ENCODE measurements around the gene TRPM8.

The TRPM8 gene

GRCh38 chr2:234058881-234059280 lies 141.7 kb downstream of the TRPM8 start:
- H3K4me3 ChIP-seq (replicated peaks; ENCODE audit: insufficient read depth, low read length) = no peak overlapping the region
- no peak for DNase-seq (ENCODE audit: low read depth in 1 of 2, low spot score in 1 of 2)
- no peak for TF ChIP-seq SPI1 (IDR thresholded peaks at IDR 0.05; ENCODE audit: borderline replicate concordance, low read depth)
- TF ChIP-seq CTCF (IDR thresholded peaks at IDR 0.05; ENCODE audit: insufficient read depth, low read length) = no peak
- TF ChIP-seq GABPA (IDR thresholded peaks at IDR 0.05; ENCODE audit: low read depth) = no peak
- no peak for TF ChIP-seq REST (IDR thresholded peaks at IDR 0.05; ENCODE audit: insufficient replicate concordance, low read depth)
- TF ChIP-seq POLR2AphosphoS5 (IDR thresholded peaks at IDR 0.05; ENCODE audit: low read depth) = no peak
- H3K27ac ChIP-seq (replicated peaks) = no peak overlapping the region
- no peaks in the 10 kb centered on the region for H3K27me3 ChIP-seq (ENCODE audit: insufficient read depth, poor library complexity, severe bottlenecking)

DNA sequence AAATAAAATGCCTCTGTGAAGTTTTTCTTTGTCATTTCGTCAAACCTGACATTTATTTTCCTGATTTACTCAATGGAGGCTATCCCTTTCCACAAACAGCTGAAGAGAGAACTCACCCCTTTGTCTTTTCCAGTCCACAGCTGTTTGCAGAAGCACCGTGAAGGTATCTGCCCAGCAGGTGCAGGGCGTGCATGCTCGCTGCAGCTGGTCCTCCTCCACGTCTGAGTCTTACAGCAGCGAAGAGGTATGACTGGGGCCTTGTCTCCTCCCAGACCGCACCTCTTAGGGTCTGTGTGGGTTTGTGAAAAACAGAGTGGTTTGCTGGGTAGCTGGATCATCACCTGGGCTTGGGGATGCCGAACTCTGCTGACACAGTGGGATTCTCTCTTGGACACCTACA lies 143.1 kb downstream of the TRPM8 start:
- TF ChIP-seq GABPA (IDR thresholded peaks at IDR 0.05; ENCODE audit: low read depth) (no peak), SPI1 (IDR thresholded peaks at IDR 0.05; ENCODE audit: borderline replicate concordance, low read depth) (no peak), REST (IDR thresholded peaks at IDR 0.05; ENCODE audit: insufficient replicate concordance, low read depth) (no peak), POLR2AphosphoS5 (IDR thresholded peaks at IDR 0.05; ENCODE audit: low read depth) (no peak), CTCF (IDR thresholded peaks at IDR 0.05; ENCODE audit: insufficient read depth, low read length) (no peak)
- DNase-seq (ENCODE audit: low read depth in 1 of 2, low spot score in 1 of 2) = no peak
- Histone ChIP-seq H3K27me3 (ENCODE audit: insufficient read depth, poor library complexity, severe bottlenecking) (no peaks in the 10 kb centered on the region), H3K27ac (replicated peaks) (no peak overlapping the region), H3K4me3 (replicated peaks; ENCODE audit: insufficient read depth, low read length) (no peak overlapping the region)

DNA sequence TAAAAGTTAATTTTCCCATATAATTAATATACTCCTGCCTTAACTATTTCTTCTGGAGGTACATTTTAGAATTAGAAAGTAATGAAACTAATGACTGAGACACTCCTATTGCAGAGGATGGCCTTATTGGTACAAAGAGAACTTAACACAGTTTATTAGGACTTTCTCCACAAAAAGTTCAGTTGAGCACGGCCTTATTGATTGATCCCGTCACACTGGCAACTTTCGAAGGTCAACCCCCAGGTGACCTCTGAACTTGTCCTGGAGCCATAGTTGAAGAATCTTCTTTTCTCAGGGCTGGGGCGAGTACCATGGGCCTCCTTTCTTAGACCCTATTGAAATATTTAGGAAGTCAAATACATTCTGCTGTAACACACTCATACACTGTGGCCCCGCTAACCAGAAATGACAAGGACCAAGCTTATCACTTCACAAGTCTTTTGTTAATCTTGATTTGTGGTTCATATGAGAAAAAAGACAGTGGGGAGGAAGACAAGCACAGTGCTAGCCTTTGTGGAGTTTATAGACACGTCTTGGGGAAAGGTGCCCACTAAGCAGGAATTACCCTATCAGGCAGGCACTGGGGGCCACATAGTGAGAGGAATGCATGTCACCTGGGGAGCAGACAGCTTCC lies 144.6 kb downstream of the TRPM8 start:
- Histone ChIP-seq H3K27ac (replicated peaks) (no peak overlapping the region), H3K4me3 (replicated peaks; ENCODE audit: insufficient read depth, low read length) (no peak overlapping the region), H3K27me3 (ENCODE audit: insufficient read depth, poor library complexity, severe bottlenecking) (no peaks in the 10 kb centered on the region)
- TF ChIP-seq REST (IDR thresholded peaks at IDR 0.05; ENCODE audit: insufficient replicate concordance, low read depth) (no peak), SPI1 (IDR thresholded peaks at IDR 0.05; ENCODE audit: borderline replicate concordance, low read depth) (no peak), POLR2AphosphoS5 (IDR thresholded peaks at IDR 0.05; ENCODE audit: low read depth) (no peak), GABPA (IDR thresholded peaks at IDR 0.05; ENCODE audit: low read depth) (no peak), CTCF (IDR thresholded peaks at IDR 0.05; ENCODE audit: insufficient read depth, low read length) (no peak)
- DNase-seq (ENCODE audit: low read depth in 1 of 2, low spot score in 1 of 2) = no peak

All from HL-60 (cell line).